Ascending aorta (tissue), 2 donors: Measurements from ENCODE around the gene NDUFS8. TPM values are rescaled to one million over a fixed set of nuclear protein-coding genes. Genes with fewer than 3 reads are reported as not detected.

Source experiments
- DNase-seq, 2 donors: peaks; one replicate each; pipeline ENCODE4 v3.0.0-alpha.2; 2019; ENCODE audit warnings: low spot score in 2 of 2
- H3K27ac ChIP-seq, 2 donors: fragments of 200-600 bp; sonication (generic); one replicate each; pipeline ENCODE4 v1.5.1; 2016 to 2017; ENCODE audit warnings: mild to moderate bottlenecking in 1 of 2
- H3K27me3 ChIP-seq: fragments of 200-600 bp; sonication (generic); one replicate; pipeline ENCODE4 v1.5.1; 2017
- H3K36me3 ChIP-seq, 2 donors: fragments of 200-600 bp; sonication (generic); one replicate each; pipeline ENCODE4 v1.5.1; 2016
- H3K4me1 ChIP-seq, 2 donors: fragments of 200-600 bp; sonication (generic); one replicate each; pipeline ENCODE4 v1.5.1; 2016 to 2017; ENCODE audit warnings: mild to moderate bottlenecking in 1 of 2
- H3K4me3 ChIP-seq, 2 donors: fragments of 200-600 bp; sonication (generic); one replicate each; pipeline ENCODE4 v1.5.1; 2016 to 2017; ENCODE audit warnings: mild to moderate bottlenecking in 1 of 2
- H3K9me3 ChIP-seq, 2 donors: fragments of 200-600 bp; sonication (generic); one replicate each; pipeline ENCODE4 v1.5.1; 2016
- CTCF ChIP-seq, 3 experiments: fragments of 200-600 bp in 2 of 3; fragments of 450-650 bp in 1 of 3; sonication (generic) in 2 of 3; IDR thresholded peaks; one replicate each; pipeline ENCODE4 v1.5.1; 2016 to 2019; ENCODE audit warnings: antibody characterized with exemption in 3 of 3, mild to moderate bottlenecking in 1 of 3, moderate library complexity in 1 of 3
- intact Hi-C: fragments of 100-400 bp; cut with DNase I; formaldehyde crosslinking; loops from one replicate; pipeline ENCODE4 v1.15.1; 2023
- total RNA-seq: library from RNA; depleted of rRNA; stranded (reverse); fragments of >200 nt; gene quantifications from one replicate; pipeline ENCODE4 v1.1.0, GENCODE V29; 2016

The NDUFS8 gene
- total RNA-seq, 1 donor from 2014 or later: 316 TPM

DNA sequence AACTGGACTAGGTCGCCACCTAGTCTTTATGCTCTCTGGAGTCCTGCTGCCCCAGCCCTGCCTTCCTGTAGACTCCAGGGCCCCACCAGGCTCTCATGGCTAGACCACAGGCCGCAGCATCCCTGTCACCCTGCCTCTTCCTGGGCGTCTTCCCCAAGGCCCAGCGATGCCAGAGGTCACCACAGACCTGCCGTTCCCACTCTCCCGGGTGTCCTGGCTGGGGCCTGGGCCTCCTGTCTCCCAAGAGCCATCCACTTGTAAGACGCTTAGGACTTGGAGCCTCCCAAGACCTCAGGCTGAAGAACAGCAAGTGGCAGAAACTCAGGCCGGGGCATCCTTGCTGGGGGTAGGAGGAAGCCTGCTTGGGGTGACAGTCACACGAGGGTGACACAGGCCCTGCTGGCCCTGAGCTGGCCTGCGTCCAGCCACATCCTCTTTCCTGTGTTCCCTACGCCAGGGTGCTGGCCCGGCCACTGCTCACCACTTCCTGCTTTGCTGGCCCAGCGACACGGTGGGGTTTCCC, 6.3 kb downstream of the NDUFS8 start:
- Histone ChIP-seq H3K9me3 (no peaks in the 10 kb centered on the region), H3K4me3 (no peak overlapping the region), H3K4me1 (peaks cover 19 to 34% of the 10 kb centered on the region in 2 donors), H3K36me3 (peaks cover 22 to 24% of the 10 kb centered on the region in 2 donors), H3K27ac (peak overlapping the region; percentile 90 to 91), H3K27me3 (no peaks in the 10 kb centered on the region)
- peak in 1 of 2 donors; percentile 79 for DNase-seq
- intact Hi-C loops: loop anchor here (10.0 kb wide), 2 partner anchors 232 to 428 kb away; partner anchors contain the start of gene PPP6R3
- TF ChIP-seq CTCF (IDR thresholded peaks at IDR 0.05): no peak

DNA sequence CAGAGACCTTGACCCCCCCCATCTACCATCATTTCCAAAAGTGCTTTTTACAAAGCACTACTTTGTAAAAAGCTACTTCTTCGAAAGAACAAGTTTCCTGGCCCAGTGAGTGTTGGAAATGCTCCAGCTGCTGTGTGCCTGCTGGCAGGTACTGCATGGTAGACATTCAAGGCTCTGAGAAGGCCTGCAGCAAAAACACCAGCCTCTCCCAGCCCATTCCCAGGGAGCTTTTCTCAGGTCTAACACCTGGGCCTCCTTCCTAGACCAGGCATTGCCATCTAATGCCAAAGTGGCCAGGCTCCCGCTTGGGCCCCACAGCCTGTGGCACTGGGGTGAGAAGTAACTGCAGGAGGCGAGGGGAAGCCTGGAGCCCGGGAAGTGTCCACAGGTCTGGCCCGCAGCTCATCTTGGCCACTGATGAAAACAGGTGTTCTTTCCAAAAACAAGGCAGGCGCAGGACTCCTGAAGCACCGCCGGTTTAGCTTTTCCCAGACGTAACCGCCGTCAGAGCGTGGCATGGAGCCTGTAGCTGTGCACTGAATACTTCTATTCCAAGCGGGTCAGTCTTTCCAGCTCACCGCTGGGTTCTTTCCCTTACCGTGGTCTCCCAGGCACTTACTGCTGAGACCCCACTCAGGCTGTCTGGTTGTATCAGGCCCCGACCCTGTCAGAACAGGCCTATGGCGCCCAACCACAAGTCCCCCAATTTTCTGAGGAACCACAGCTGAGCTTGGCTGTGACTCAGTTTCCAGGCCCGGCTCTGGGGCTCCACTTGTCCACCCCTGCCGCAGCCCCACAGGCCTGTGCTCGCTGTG, 7.1 kb downstream of the NDUFS8 start:
- no peak for DNase-seq
- Histone ChIP-seq H3K27ac (peak overlapping the region; percentile 90 to 91), H3K4me3 (peak overlapping the region; percentile 63 to 78), H3K4me1 (peaks cover 14 to 30% of the 10 kb centered on the region in 2 donors), H3K9me3 (no peaks in the 10 kb centered on the region), H3K27me3 (no peaks in the 10 kb centered on the region), H3K36me3 (peaks cover 22 to 30% of the 10 kb centered on the region in 2 donors)
- intact Hi-C loops: loop anchor here (1.0 to 10.0 kb wide), 4 partner anchors 7 to 427 kb away; partner anchors contain the start of genes CHKA, NDUFS8 and PPP6R3
- TF ChIP-seq CTCF (IDR thresholded peaks at IDR 0.05): no peak

GRCh38 chr11:68038226-68038717, 7.8 kb downstream of the NDUFS8 start:
- Histone ChIP-seq H3K9me3 (no peaks in the 10 kb centered on the region), H3K36me3 (peaks cover 15 to 31% of the 10 kb centered on the region in 2 donors), H3K4me3 (peak overlapping the region; percentile 63 to 78), H3K4me1 (peaks cover 14 to 30% of the 10 kb centered on the region in 2 donors), H3K27ac (peak overlapping the region; percentile 90 to 91), H3K27me3 (no peaks in the 10 kb centered on the region)
- intact Hi-C loops: loop anchor here (1.0 to 10.0 kb wide), 4 partner anchors 8 to 427 kb away; partner anchors contain the start of genes CHKA, NDUFS8 and PPP6R3
- TF ChIP-seq CTCF (IDR thresholded peaks at IDR 0.05): no peak
- no peak for DNase-seq

DNA sequence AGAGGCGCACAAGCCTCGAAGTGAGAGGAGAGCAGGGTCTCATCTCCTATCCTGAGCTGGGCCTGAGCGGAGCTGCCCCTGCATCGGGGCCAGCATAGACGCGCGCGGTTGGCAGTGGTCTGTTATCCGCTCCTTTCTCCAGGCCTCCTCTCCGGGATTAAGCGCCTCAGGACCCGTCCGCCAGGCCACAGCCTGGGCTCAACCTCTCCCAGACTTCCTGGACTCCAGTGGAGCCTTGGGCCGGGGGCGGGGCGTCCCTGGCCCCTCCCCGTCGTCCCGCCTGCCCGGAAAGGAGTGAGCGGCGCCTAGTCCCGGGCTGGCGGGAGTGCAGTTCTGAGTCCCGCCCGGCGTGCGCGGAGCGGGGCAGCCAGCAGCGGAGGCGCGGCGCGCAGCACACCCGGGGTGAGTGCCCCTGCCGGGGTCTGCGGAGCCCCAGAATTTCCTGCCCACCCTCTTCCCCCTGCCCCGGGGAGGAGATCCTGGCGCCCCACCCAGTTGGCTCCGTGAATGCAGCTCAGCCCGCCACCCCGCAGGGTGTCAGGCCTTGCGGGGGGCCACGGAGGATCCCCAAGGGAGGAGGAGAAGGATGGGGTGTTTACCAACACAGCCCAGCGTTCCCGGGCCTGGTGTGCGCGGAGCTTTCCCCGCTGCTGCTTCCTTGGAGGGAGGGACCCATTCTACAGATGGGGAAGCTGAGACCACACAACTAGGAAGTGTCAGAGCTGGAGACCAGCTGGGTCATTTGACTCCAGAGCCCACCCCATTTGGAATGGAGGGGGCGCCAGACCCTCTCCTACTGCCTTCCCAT, 8.4 kb downstream of the NDUFS8 start, which contains the start of gene TCIRG1:
TSS of gene TCIRG1 (plus strand) at position 308 of the 808 bp plus-strand sequence. CDS start 2,247 bp downstream, outside the sequence.
- intact Hi-C loops: loop anchor here (1.0 to 10.0 kb wide), 5 partner anchors 9 to 426 kb away; partner anchors contain the start of genes ALDH3B1, CHKA, NDUFS8 and PPP6R3
- Histone ChIP-seq H3K27ac (peak within 1 kb of the TSS; percentile 90 to 91), H3K4me1 (peaks cover 14 to 30% of the 10 kb centered on the region in 2 donors)

More for the DNA sequence above, 8.4 kb downstream of the NDUFS8 start, which contains the start of gene TCIRG1:
- peaks cover 13 to 31% of the 10 kb centered on the region in 2 donors for H3K36me3 ChIP-seq
- peak; percentile 73 to 96 for DNase-seq
- no peaks in the 10 kb centered on the region for H3K27me3 ChIP-seq
- no peaks in the 10 kb centered on the region for H3K9me3 ChIP-seq
- H3K4me3 ChIP-seq: peak within 1 kb of the TSS; percentile 63 to 78
- TF ChIP-seq CTCF (IDR thresholded peaks at IDR 0.05): peak in 2 of 3 experiments; percentile 8 to 79
